Osteoblast (primary cell): Measurements from ENCODE around the gene NRTN. TPM values are rescaled to one million over a fixed set of nuclear protein-coding genes. Genes with fewer than 3 reads are reported as not detected.
"Not testable (repeated sequence)": the region's sequence is repeated elsewhere in the genome, so short reads cannot be mapped to it uniquely, and the experiment has no call there.

Experiments
- DNase-seq: peaks from one replicate; pipeline ENCODE4 v3.0.0; 2011; ENCODE audit warnings: low spot score, mixed read lengths; ENCODE audit not compliant: insufficient read length; ENCODE audit errors: missing footprints
- H2AFZ ChIP-seq: 2 replicates; pipeline ENCODE4 v1.6.0; 2011; ENCODE audit warnings: mild to moderate bottlenecking, low read length
- H3K27ac ChIP-seq: 2 replicates; pipeline ENCODE4 v1.5.1; 2011; ENCODE audit warnings: mild to moderate bottlenecking, low read depth, low read length, moderate library complexity
- H3K27me3 ChIP-seq: 2 replicates; pipeline ENCODE4 v1.6.0; 2012; ENCODE audit warnings: mild to moderate bottlenecking, control low read depth, inconsistent platforms, low read length, moderate library complexity; ENCODE audit not compliant: insufficient read depth
- H3K36me3 ChIP-seq: 2 replicates; pipeline ENCODE4 v1.5.1; 2011; ENCODE audit warnings: mild to moderate bottlenecking, low read length, control low read depth, moderate library complexity; ENCODE audit not compliant: insufficient read depth
- H3K4me1 ChIP-seq: 2 replicates; pipeline ENCODE4 v1.5.1; 2011; ENCODE audit warnings: mild to moderate bottlenecking, low read length, control low read depth, moderate library complexity; ENCODE audit not compliant: insufficient read depth
- H3K4me2 ChIP-seq: 2 replicates; pipeline ENCODE4 v1.6.0; 2011; ENCODE audit warnings: mild to moderate bottlenecking, low read length; ENCODE audit not compliant: insufficient read depth
- H3K4me3 ChIP-seq: fragments of 200-600 bp; sonication (generic); 3 replicates; pipeline ENCODE4 v1.5.1; 2012; ENCODE audit warnings: mild to moderate bottlenecking, low read length, inconsistent platforms; ENCODE audit not compliant: insufficient read depth
- H3K79me2 ChIP-seq: 2 replicates; pipeline ENCODE4 v1.6.0; 2012; ENCODE audit warnings: mild to moderate bottlenecking, low read length, control low read depth, inconsistent platforms; ENCODE audit not compliant: insufficient read depth
- H3K9me3 ChIP-seq: 2 replicates; pipeline ENCODE4 v1.5.1; 2011; ENCODE audit warnings: low read depth, low read length, control low read depth
- H4K20me1 ChIP-seq: 2 replicates; pipeline ENCODE4 v1.6.0; 2012; ENCODE audit warnings: mild to moderate bottlenecking, low read length, control low read depth; ENCODE audit not compliant: insufficient read depth
- total RNA-seq: library from RNA; depleted of rRNA; stranded (reverse); fragments of >200 nt; gene quantifications from 2 replicates; pipeline ENCODE4 v1.2.3, GENCODE V29; 2012
- TF ChIP-seq, protein P1 (sequence below): IDR thresholded peaks from 2 replicates; pipeline ENCODE4 v1.5.1; 2011; ENCODE audit warnings: mild to moderate bottlenecking, low read depth, low read length, moderate library complexity; ENCODE audit errors: extremely low read depth

The NRTN gene
- total RNA-seq, 1 donor: not detected

- Histone ChIP-seq H3K4me2 (no peak overlapping the region), H4K20me1 (no peaks in the 10 kb centered on the region), H3K79me2 (no peaks in the 10 kb centered on the region), H3K27me3 (peaks cover 9% of the 10 kb centered on the region), H3K4me3 (no peak overlapping the region), H2AFZ (no peak overlapping the region), H3K4me1 (no peaks in the 10 kb centered on the region), H3K9me3 (no peaks in the 10 kb centered on the region), H3K36me3 (no peaks in the 10 kb centered on the region), H3K27ac (no peak overlapping the region)
- TF ChIP-seq, protein P1, sequence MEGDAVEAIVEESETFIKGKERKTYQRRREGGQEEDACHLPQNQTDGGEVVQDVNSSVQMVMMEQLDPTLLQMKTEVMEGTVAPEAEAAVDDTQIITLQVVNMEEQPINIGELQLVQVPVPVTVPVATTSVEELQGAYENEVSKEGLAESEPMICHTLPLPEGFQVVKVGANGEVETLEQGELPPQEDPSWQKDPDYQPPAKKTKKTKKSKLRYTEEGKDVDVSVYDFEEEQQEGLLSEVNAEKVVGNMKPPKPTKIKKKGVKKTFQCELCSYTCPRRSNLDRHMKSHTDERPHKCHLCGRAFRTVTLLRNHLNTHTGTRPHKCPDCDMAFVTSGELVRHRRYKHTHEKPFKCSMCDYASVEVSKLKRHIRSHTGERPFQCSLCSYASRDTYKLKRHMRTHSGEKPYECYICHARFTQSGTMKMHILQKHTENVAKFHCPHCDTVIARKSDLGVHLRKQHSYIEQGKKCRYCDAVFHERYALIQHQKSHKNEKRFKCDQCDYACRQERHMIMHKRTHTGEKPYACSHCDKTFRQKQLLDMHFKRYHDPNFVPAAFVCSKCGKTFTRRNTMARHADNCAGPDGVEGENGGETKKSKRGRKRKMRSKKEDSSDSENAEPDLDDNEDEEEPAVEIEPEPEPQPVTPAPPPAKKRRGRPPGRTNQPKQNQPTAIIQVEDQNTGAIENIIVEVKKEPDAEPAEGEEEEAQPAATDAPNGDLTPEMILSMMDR: no peak
- no peak for DNase-seq
Observed at GRCh38 chr19:5837761-5838352, 33.0 kb downstream of the NRTN start.

- no peak overlapping the region for H2AFZ ChIP-seq
- no peaks in the 10 kb centered on the region for H3K79me2 ChIP-seq
- peak; percentile 56 for DNase-seq
- TF ChIP-seq, protein P1: no peak
- H3K27ac ChIP-seq: no peak overlapping the region
- no peak overlapping the region for H3K4me2 ChIP-seq
- H3K36me3 ChIP-seq: no peaks in the 10 kb centered on the region
- H3K27me3 ChIP-seq: peaks cover 9% of the 10 kb centered on the region
- H4K20me1 ChIP-seq: no peaks in the 10 kb centered on the region
- no peaks in the 10 kb centered on the region for H3K4me1 ChIP-seq
- H3K4me3 ChIP-seq: no peak overlapping the region
- H3K9me3 ChIP-seq: no peaks in the 10 kb centered on the region
Observed at GRCh38 chr19:5838353-5839064, 33.6 kb downstream of the NRTN start.

- H3K36me3 ChIP-seq: no peaks in the 10 kb centered on the region
- H4K20me1 ChIP-seq: no peaks in the 10 kb centered on the region
- no peaks in the 10 kb centered on the region for H3K79me2 ChIP-seq
- TF ChIP-seq, protein P1: no peak
- no peaks in the 10 kb centered on the region for H3K4me1 ChIP-seq
- peak; percentile 8 for DNase-seq
- no peak within 1 kb of the TSS for H2AFZ ChIP-seq
- H3K9me3 ChIP-seq: no peaks in the 10 kb centered on the region
- peaks cover 9% of the 10 kb centered on the region for H3K27me3 ChIP-seq
- H3K4me2 ChIP-seq: no peak within 1 kb of the TSS
- no peak within 1 kb of the TSS for H3K27ac ChIP-seq
- H3K4me3 ChIP-seq: no peak within 1 kb of the TSS
Observed at GRCh38 chr19:5839065-5840017, 34.5 kb downstream of the NRTN start, which contains the start of gene FUT6. Gene FUT6 (minus strand): TSS chr19:5839702. CDS start chr19:5832567, 7,135 bp downstream.

- not testable (repeated sequence) for H3K4me1 ChIP-seq, H3K27ac ChIP-seq, H3K79me2 ChIP-seq, H3K4me2 ChIP-seq, H3K9me3 ChIP-seq, H3K4me3 ChIP-seq, H2AFZ ChIP-seq, H3K36me3 ChIP-seq, H3K27me3 ChIP-seq, H4K20me1 ChIP-seq
- DNase-seq: peak; percentile 58
Observed at GRCh38 chr19:5841735-5842111, 36.9 kb downstream of the NRTN start.
